ENCODE results near the gene SIX4.
"Not testable (repeated sequence)": the region's sequence is repeated elsewhere in the genome, so short reads cannot be mapped to it uniquely, and the experiment has no call there.

GRCh38 chr14:60731291-60731690 lies 7.1 kb upstream of the SIX4 start:
- TF ChIP-seq, protein P1, sequence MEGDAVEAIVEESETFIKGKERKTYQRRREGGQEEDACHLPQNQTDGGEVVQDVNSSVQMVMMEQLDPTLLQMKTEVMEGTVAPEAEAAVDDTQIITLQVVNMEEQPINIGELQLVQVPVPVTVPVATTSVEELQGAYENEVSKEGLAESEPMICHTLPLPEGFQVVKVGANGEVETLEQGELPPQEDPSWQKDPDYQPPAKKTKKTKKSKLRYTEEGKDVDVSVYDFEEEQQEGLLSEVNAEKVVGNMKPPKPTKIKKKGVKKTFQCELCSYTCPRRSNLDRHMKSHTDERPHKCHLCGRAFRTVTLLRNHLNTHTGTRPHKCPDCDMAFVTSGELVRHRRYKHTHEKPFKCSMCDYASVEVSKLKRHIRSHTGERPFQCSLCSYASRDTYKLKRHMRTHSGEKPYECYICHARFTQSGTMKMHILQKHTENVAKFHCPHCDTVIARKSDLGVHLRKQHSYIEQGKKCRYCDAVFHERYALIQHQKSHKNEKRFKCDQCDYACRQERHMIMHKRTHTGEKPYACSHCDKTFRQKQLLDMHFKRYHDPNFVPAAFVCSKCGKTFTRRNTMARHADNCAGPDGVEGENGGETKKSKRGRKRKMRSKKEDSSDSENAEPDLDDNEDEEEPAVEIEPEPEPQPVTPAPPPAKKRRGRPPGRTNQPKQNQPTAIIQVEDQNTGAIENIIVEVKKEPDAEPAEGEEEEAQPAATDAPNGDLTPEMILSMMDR (conservative IDR thresholded peaks at IDR 0.05; ENCODE audit: low read length), result not testable (repeated sequence)
- not testable (repeated sequence) for TF ChIP-seq EZH2phosphoT487 (IDR thresholded peaks at IDR 0.05; ENCODE audit: borderline replicate concordance, low read depth, low read length)
